K562 (cell line): ENCODE data around the gene BBLN. TPM values are rescaled to one million over a fixed set of nuclear protein-coding genes. Genes with fewer than 3 reads are reported as not detected.

Experiments used
- BACH1 ChIP-seq: fragments of 200-800 bp; sonication (Bioruptor generic); IDR thresholded peaks from 2 replicates; pipeline ENCODE4 v1.6.1; 2016; ENCODE audit warnings: missing genetic modification characterization, missing compliant biosample characterization
- BDP1 ChIP-seq: IDR thresholded peaks from 3 replicates; pipeline ENCODE4 v1.6.1; 2011; ENCODE audit not compliant: insufficient read length, insufficient read depth
- CHD4 ChIP-seq: fragments of 200-600 bp; sonication (generic); IDR thresholded peaks from 3 replicates; pipeline ENCODE4 v1.6.1; 2012; ENCODE audit warnings: low read depth, mild to moderate bottlenecking, mixed read lengths, low read length, inconsistent platforms; ENCODE audit not compliant: insufficient read depth, insufficient replicate concordance, poor library complexity, severe bottlenecking
- ETV1 ChIP-seq: fragments of 450-650 bp; conservative IDR thresholded peaks from 2 replicates; pipeline ENCODE4 v1.6.1; 2016; ENCODE audit warnings: missing genetic modification characterization, control low read depth, low read depth, missing compliant biosample characterization
- KLF1 ChIP-seq: fragments of 450-650 bp; IDR thresholded peaks from 2 replicates; pipeline ENCODE4 v1.6.1; 2016; ENCODE audit warnings: missing genetic modification characterization, missing compliant biosample characterization
- KLF13 ChIP-seq: fragments of 450-650 bp; IDR thresholded peaks from 2 replicates; pipeline ENCODE4 v1.6.1; 2016; ENCODE audit warnings: missing genetic modification characterization, low read depth, mild to moderate bottlenecking, missing compliant biosample characterization, moderate library complexity, borderline replicate concordance
- MAZ ChIP-seq, 2 experiments: fragments of 450-650 bp in 1 of 2; sonication (generic) in 1 of 2; formaldehyde crosslinking; IDR thresholded peaks in 1 of 2; conservative IDR thresholded peaks in 1 of 2; 2 replicates each; pipeline versions ENCODE4 v1.4.0 to v1.5.0; 2020; ENCODE audit warnings: mild to moderate bottlenecking in 1 of 2, missing genetic modification reagents in 1 of 2
- MBD2 ChIP-seq: sonication (generic); IDR thresholded peaks from 2 replicates; pipeline ENCODE4 v1.6.1; 2016; ENCODE audit warnings: low read depth, borderline replicate concordance
- PHF20 ChIP-seq: fragments of 450-650 bp; IDR thresholded peaks from 2 replicates; pipeline ENCODE4 v1.6.1; 2018; ENCODE audit not compliant: partially characterized antibody
- SMARCA5 ChIP-seq: fragments of 450-650 bp; IDR thresholded peaks from 2 replicates; pipeline ENCODE4 v1.6.1; 2016
- TBP ChIP-seq: optimal IDR thresholded peaks from 2 replicates; pipeline ENCODE3; 2011; ENCODE audit warnings: low read depth, low read length, improper control_type of control experiment
- ZNF174 ChIP-seq: fragments of 250-450 bp; sonication (Bioruptor Pico); IDR thresholded peaks from 2 replicates; pipeline ENCODE4 v1.4.0; 2020; ENCODE audit warnings: mild to moderate bottlenecking
- ZNF766 ChIP-seq: fragments of 200-800 bp; sonication (Bioruptor generic); conservative IDR thresholded peaks from 2 replicates; pipeline ENCODE4 v1.6.1; 2016; ENCODE audit warnings: missing genetic modification characterization, missing compliant biosample characterization
- ZNF780A ChIP-seq: fragments of 250-450 bp; sonication (Bioruptor Pico); IDR thresholded peaks from 2 replicates; pipeline ENCODE4 v1.5.0; 2021; ENCODE audit warnings: mild to moderate bottlenecking
- polyA plus RNA-seq, 8 experiments: library from polyadenylated mRNA; depleted of rRNA in 4 of 8; stranded (reverse) in 5 of 8; unstranded in 3 of 8; fragments of >200 nt; fragmentation: Nextera tagmentation in 2 of 8; fragmentation: Illumina TruSeq in 1 of 8; extraction: Ambion mirVana in 2 of 8; extraction: Trizol in 1 of 8; gene quantifications; 2 replicates each; pipeline versions ENCODE4 v1.2.1 to v1.2.3, GENCODE V29; 2011 to 2014; ENCODE audit warnings: inconsistent platforms in 1 of 8, missing spikeins in 1 of 8
- total RNA-seq, 7 experiments: library from RNA; depleted of rRNA in 6 of 7; stranded (reverse); fragments of >200 nt in 6 of 7; fragmentation: Illumina TruSeq in 2 of 7; extraction: Trizol in 2 of 7; gene quantifications; 2 replicates each; pipeline versions ENCODE4 v1.2.1 to v1.2.3, GENCODE V29; 2011 to 2021; ENCODE audit warnings: low replicate concordance in 1 of 7
- TF ChIP-seq, protein P1 (sequence below): fragments of 450-650 bp; conservative IDR thresholded peaks from 2 replicates; pipeline ENCODE4 v1.6.1; 2016; ENCODE audit warnings: missing genetic modification characterization, low read depth, mild to moderate bottlenecking, missing compliant biosample characterization, moderate library complexity
- TF ChIP-seq, protein P2 (sequence below): fragments of 250-450 bp; sonication (Bioruptor Pico); IDR thresholded peaks from 2 replicates; pipeline ENCODE4 v1.8.0; 2022; ENCODE audit warnings: moderate library complexity, mild to moderate bottlenecking, inconsistent platforms
- TF ChIP-seq, protein P3 (sequence below): sonication (generic); formaldehyde crosslinking; IDR thresholded peaks from 2 replicates; pipeline ENCODE4 v1.8.1; 2023; ENCODE audit warnings: mild to moderate bottlenecking, missing genetic modification reagents, moderate library complexity
- TF ChIP-seq, protein P4 (sequence below): fragments of 450-650 bp; IDR thresholded peaks from 2 replicates; pipeline ENCODE4 v1.6.1; 2017; ENCODE audit warnings: antibody characterized with exemption
- TF ChIP-seq, protein P5 (sequence below): fragments of 450-650 bp; formaldehyde crosslinking; IDR thresholded peaks from 2 replicates; pipeline ENCODE4 v1.4.0; 2020; ENCODE audit warnings: mild to moderate bottlenecking, moderate library complexity
- TF ChIP-seq, protein P6 (sequence below): fragments of 250-450 bp; sonication (Bioruptor Pico); IDR thresholded peaks from 2 replicates; pipeline ENCODE4 v1.4.0; 2020; ENCODE audit warnings: mild to moderate bottlenecking, moderate library complexity

The BBLN gene
- total and polyA plus RNA-seq, 9 of the 15 experiments (the other 6 are each of a cell fraction or from before 2014, with no cell fraction given), result 4.2 to 331 (median 87.1) TPM

DNA sequence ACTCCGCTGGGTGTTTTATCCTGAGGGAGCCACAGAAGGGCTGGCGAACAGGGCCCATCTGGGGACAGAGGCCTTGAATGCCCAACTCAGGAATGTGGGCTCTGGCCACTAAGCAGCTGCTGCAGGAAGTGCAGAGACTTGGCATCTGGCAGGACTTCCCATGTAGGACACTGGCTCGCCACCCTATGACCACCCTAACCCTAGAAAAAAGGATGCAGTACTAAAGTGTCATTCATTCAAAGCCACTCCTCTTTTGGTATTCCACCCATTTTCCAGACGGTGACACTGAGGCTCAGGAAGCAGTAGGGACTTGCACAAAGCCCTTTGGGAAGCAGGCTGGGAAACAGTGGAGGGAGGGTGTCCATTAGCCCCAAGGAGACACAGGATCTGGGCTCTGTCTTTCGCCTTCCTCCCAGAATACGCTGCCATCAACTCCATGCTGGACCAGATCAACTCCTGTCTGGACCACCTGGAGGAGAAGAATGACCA, 3.0 kb downstream of the BBLN start (continued):
- TF ChIP-seq, protein P1, sequence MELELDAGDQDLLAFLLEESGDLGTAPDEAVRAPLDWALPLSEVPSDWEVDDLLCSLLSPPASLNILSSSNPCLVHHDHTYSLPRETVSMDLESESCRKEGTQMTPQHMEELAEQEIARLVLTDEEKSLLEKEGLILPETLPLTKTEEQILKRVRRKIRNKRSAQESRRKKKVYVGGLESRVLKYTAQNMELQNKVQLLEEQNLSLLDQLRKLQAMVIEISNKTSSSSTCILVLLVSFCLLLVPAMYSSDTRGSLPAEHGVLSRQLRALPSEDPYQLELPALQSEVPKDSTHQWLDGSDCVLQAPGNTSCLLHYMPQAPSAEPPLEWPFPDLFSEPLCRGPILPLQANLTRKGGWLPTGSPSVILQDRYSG (tag), result no peak
- TF ChIP-seq ZNF174 (no peak), TBP (no peak), KLF13 (tag) (0 out of 2 replicates have a peak, but pooled peaks have one; percentile 44), BACH1 (tag) (no peak), ZNF780A (no peak), KLF1 (tag) (no peak), ZNF766 (CRISPR knock-in tag) (no peak), PHF20 (no peak), CHD4 (peak; percentile 94), ETV1 (tag) (peak; percentile 58; the same call in 1 of the 2 replicates), MBD2 (no peak), MAZ (CRISPR knock-in tag; conservative IDR thresholded peaks at IDR 0.05 in 1 of 2, IDR thresholded peaks at IDR 0.05 in 1 of 2) (no peak), BDP1 (no peak), SMARCA5 (peak; percentile 96; the same call in 1 of the 2 replicates)
- TF ChIP-seq, protein P2, sequence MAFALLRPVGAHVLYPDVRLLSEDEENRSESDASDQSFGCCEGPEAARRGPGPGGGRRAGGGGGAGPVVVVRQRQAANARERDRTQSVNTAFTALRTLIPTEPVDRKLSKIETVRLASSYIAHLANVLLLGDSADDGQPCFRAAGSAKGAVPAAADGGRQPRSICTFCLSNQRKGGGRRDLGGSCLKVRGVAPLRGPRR (CRISPR knock-in tag), result 0 out of 2 replicates have a peak, but pooled peaks have one; percentile 24
- TF ChIP-seq, protein P3, sequence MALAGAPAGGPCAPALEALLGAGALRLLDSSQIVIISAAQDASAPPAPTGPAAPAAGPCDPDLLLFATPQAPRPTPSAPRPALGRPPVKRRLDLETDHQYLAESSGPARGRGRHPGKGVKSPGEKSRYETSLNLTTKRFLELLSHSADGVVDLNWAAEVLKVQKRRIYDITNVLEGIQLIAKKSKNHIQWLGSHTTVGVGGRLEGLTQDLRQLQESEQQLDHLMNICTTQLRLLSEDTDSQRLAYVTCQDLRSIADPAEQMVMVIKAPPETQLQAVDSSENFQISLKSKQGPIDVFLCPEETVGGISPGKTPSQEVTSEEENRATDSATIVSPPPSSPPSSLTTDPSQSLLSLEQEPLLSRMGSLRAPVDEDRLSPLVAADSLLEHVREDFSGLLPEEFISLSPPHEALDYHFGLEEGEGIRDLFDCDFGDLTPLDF (CRISPR knock-in tag), result no peak
- TF ChIP-seq, protein P4, sequence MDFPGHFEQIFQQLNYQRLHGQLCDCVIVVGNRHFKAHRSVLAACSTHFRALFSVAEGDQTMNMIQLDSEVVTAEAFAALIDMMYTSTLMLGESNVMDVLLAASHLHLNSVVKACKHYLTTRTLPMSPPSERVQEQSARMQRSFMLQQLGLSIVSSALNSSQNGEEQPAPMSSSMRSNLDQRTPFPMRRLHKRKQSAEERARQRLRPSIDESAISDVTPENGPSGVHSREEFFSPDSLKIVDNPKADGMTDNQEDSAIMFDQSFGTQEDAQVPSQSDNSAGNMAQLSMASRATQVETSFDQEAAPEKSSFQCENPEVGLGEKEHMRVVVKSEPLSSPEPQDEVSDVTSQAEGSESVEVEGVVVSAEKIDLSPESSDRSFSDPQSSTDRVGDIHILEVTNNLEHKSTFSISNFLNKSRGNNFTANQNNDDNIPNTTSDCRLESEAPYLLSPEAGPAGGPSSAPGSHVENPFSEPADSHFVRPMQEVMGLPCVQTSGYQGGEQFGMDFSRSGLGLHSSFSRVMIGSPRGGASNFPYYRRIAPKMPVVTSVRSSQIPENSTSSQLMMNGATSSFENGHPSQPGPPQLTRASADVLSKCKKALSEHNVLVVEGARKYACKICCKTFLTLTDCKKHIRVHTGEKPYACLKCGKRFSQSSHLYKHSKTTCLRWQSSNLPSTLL, result no peak
- TF ChIP-seq, protein P5, sequence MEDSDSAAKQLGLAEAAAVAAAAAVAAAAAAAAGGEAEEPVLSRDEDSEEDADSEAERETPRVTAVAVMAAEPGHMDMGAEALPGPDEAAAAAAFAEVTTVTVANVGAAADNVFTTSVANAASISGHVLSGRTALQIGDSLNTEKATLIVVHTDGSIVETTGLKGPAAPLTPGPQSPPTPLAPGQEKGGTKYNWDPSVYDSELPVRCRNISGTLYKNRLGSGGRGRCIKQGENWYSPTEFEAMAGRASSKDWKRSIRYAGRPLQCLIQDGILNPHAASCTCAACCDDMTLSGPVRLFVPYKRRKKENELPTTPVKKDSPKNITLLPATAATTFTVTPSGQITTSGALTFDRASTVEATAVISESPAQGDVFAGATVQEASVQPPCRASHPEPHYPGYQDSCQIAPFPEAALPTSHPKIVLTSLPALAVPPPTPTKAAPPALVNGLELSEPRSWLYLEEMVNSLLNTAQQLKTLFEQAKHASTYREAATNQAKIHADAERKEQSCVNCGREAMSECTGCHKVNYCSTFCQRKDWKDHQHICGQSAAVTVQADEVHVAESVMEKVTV (CRISPR knock-in tag), result no peak
- TF ChIP-seq, protein P6, sequence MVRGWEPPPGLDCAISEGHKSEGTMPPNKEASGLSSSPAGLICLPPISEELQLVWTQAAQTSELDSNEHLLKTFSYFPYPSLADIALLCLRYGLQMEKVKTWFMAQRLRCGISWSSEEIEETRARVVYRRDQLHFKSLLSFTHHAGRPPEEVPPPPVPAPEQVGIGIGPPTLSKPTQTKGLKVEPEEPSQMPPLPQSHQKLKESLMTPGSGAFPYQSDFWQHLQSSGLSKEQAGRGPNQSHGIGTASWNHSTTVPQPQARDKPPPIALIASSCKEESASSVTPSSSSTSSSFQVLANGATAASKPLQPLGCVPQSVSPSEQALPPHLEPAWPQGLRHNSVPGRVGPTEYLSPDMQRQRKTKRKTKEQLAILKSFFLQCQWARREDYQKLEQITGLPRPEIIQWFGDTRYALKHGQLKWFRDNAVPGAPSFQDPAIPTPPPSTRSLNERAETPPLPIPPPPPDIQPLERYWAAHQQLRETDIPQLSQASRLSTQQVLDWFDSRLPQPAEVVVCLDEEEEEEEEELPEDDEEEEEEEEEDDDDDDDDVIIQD (CRISPR knock-in tag), result no peak
